GM23338 (cell line): Measurements from ENCODE around the gene RBM33. TPM values are rescaled to one million over a fixed set of nuclear protein-coding genes. Genes with fewer than 3 reads are reported as not detected.
A peak's percentile ranks its signal among the peaks of the same experiment; 100 is the strongest.

ENCODE experiments used
- ATAC-seq: fragments of 200-7000 bp; cut with Tn5 transposase; 3 replicates; pipeline ENCODE4 v1.9.1; 2020
- DNase-seq: peaks from one replicate; pipeline ENCODE4 v3.0.0-alpha.2; 2015; ENCODE audit warnings: low spot score
- H2AFZ ChIP-seq: fragments of 200-600 bp; sonication (generic); 2 replicates; pipeline ENCODE4 v1.8.0; 2016; ENCODE audit warnings: antibody characterized with exemption, mild to moderate bottlenecking, moderate library complexity
- H3F3A ChIP-seq: fragments of 200-600 bp; sonication (generic); replicated peaks from 2 replicates; pipeline ENCODE4 v1.8.0; 2017; ENCODE audit warnings: antibody characterized with exemption, mixed run types, low read depth
- H3K27ac ChIP-seq: fragments of 200-600 bp; sonication (generic); 2 replicates; pipeline ENCODE4 v1.6.1; 2016; ENCODE audit warnings: low read depth
- H3K27me3 ChIP-seq: fragments of 200-600 bp; sonication (generic); 2 replicates; pipeline ENCODE4 v1.8.0; 2016; ENCODE audit warnings: mild to moderate bottlenecking, mixed run types, moderate library complexity; ENCODE audit not compliant: insufficient read depth
- H3K36me3 ChIP-seq: fragments of 200-600 bp; sonication (generic); 2 replicates; pipeline ENCODE4 v1.8.0; 2016; ENCODE audit warnings: mild to moderate bottlenecking; ENCODE audit not compliant: insufficient read depth
- H3K4me1 ChIP-seq: fragments of 200-600 bp; sonication (generic); 2 replicates; pipeline ENCODE4 v1.8.0; 2016; ENCODE audit warnings: mild to moderate bottlenecking, moderate library complexity; ENCODE audit not compliant: insufficient read depth
- H3K4me2 ChIP-seq: fragments of 200-600 bp; sonication (generic); 2 replicates; pipeline ENCODE4 v1.7.1; 2017; ENCODE audit warnings: mixed run types
- H3K4me3 ChIP-seq: fragments of 200-600 bp; sonication (generic); 2 replicates; pipeline ENCODE4 v1.6.1; 2016; ENCODE audit warnings: mixed run types
- H3K79me2 ChIP-seq: fragments of 200-600 bp; sonication (generic); replicated peaks from 2 replicates; pipeline ENCODE4 v1.8.0; 2017; ENCODE audit warnings: mild to moderate bottlenecking; ENCODE audit not compliant: insufficient read depth
- H3K9me2 ChIP-seq: fragments of 200-600 bp; sonication (generic); 2 replicates; pipeline ENCODE4 v1.8.0; 2017; ENCODE audit not compliant: insufficient read depth
- H4K20me1 ChIP-seq: fragments of 200-600 bp; sonication (generic); replicated peaks from 2 replicates; pipeline ENCODE4 v1.8.0; 2017; ENCODE audit warnings: mild to moderate bottlenecking; ENCODE audit not compliant: insufficient read depth
- H3K27ac Mint-ChIP-seq: 2 replicates; pipeline ENCODE4 v1.8.0; 2020; ENCODE audit warnings: inconsistent platforms, mild to moderate bottlenecking, moderate library complexity, mixed read lengths
- H3K27me3 Mint-ChIP-seq: 3 replicates; pipeline ENCODE4 v1.8.0; 2022; ENCODE audit warnings: low read depth, mild to moderate bottlenecking, moderate library complexity, mixed read lengths, inconsistent platforms; ENCODE audit not compliant: insufficient read depth, poor library complexity
- H3K36me3 Mint-ChIP-seq: 3 replicates; pipeline ENCODE4 v1.8.0; 2021; ENCODE audit warnings: low read depth, mild to moderate bottlenecking, inconsistent platforms, moderate library complexity, mixed read lengths
- H3K4me1 Mint-ChIP-seq: 3 replicates; pipeline ENCODE4 v1.8.0; 2020; ENCODE audit warnings: mild to moderate bottlenecking, inconsistent platforms, mixed read lengths
- H3K4me3 Mint-ChIP-seq: 3 replicates; pipeline ENCODE4 v1.8.0; 2021; ENCODE audit warnings: moderate library complexity, mild to moderate bottlenecking, inconsistent platforms, mixed read lengths
- H3K9me3 Mint-ChIP-seq: 3 replicates; pipeline ENCODE4 v1.8.0; 2020; ENCODE audit warnings: moderate library complexity, mild to moderate bottlenecking, inconsistent platforms, mixed read lengths
- EZH2 ChIP-seq: fragments of 200-600 bp; sonication (generic); IDR thresholded peaks from one replicate; pipeline ENCODE4 v1.8.0; 2017; ENCODE audit warnings: antibody characterized with exemption, mild to moderate bottlenecking, low read depth; ENCODE audit not compliant: unreplicated experiment
- EZH2phosphoT487 ChIP-seq: fragments of 200-600 bp; sonication (generic); IDR thresholded peaks from one replicate; pipeline ENCODE4 v1.8.1; 2018; ENCODE audit warnings: antibody characterized with exemption; ENCODE audit not compliant: unreplicated experiment
- NANOG ChIP-seq: IDR thresholded peaks from 2 replicates; pipeline ENCODE4 v1.6.1; 2016; ENCODE audit warnings: antibody characterized with exemption, borderline replicate concordance
- STAT1 ChIP-seq: IDR thresholded peaks from one replicate; pipeline ENCODE4 v1.6.1; 2016; ENCODE audit warnings: antibody characterized with exemption; ENCODE audit not compliant: unreplicated experiment
- ZNF114 ChIP-seq: fragments of 250-450 bp; sonication (Bioruptor Pico); IDR thresholded peaks from 2 replicates; pipeline ENCODE4 v1.5.0; 2020; ENCODE audit warnings: mild to moderate bottlenecking, moderate library complexity
- polyA plus RNA-seq: library from polyadenylated mRNA; unstranded; fragments of >200 nt; fragmentation: Nextera tagmentation; extraction: Ambion mirVana; gene quantifications from 2 replicates; pipeline ENCODE4 v1.2.1, GENCODE V29; 2016
- total RNA-seq: library from RNA; depleted of rRNA; stranded (reverse); fragments of >200 nt; shearing (Covaris generic); gene quantifications from 2 replicates; pipeline ENCODE4 v1.2.3, GENCODE V29; 2014
- TF ChIP-seq, protein P1 (sequence below): fragments of 250-450 bp; sonication (Bioruptor Pico); IDR thresholded peaks from 2 replicates; pipeline ENCODE4 v1.5.0; 2020; ENCODE audit warnings: mild to moderate bottlenecking, moderate library complexity
- TF ChIP-seq, protein P2 (sequence below), 2 experiments: fragments of 200-600 bp in 1 of 2; sonication (generic) in 1 of 2; conservative IDR thresholded peaks; 2 replicates each; pipeline versions ENCODE4 v1.5.1 to v1.6.1; 2016 to 2017; ENCODE audit warnings: antibody characterized with exemption in 2 of 2, low read depth in 2 of 2, mild to moderate bottlenecking in 2 of 2, moderate library complexity in 1 of 2
- TF ChIP-seq, protein P3 (sequence below): IDR thresholded peaks from one replicate; pipeline ENCODE4 v1.6.1; 2018; ENCODE audit warnings: antibody characterized with exemption; ENCODE audit not compliant: unreplicated experiment
- TF ChIP-seq, protein P4 (sequence below): IDR thresholded peaks from 2 replicates; pipeline ENCODE4 v1.6.1; 2016; ENCODE audit warnings: antibody characterized with exemption

Gene RBM33
- total and polyA plus RNA-seq, 2 experiments from 2014 or later = 47.7 to 94.7 TPM

DNA sequence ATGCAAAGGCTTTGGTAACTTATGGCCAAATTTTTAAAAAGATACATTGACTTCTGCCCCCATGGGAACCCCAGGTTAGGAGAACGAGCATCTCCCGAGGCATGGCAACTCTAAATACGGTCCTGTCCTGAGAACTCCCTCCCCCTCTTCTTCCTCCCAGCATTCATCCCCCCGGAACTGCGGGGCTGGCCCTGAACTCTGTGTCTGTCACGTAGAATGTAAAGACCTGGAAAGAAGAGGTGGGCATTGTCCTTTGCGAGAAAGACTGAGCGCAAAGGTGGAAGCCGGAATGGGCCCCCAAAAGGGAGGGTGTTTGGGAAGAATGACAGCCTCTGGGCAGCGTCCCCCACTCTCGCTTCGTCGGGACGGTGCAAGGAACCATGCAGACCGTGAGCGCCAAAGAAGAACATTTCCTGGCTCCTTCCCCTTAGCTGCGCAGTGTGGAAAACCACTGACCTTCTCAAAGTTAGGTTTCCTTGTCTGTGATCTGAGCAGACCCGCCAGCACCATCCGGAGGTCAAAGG lies 146.8 kb downstream of the RBM33 start:
- Histone ChIP-seq H3K27ac (no peak overlapping the region), H3K36me3 (no peaks in the 10 kb centered on the region), H3K79me2 (no peaks in the 10 kb centered on the region), H4K20me1 (no peaks in the 10 kb centered on the region), H2AFZ (no peak overlapping the region), H3K27me3 (peaks cover 24% of the 10 kb centered on the region), H3K4me1 (no peaks in the 10 kb centered on the region), H3K4me2 (no peak overlapping the region), H3F3A (no peaks in the 10 kb centered on the region), H3K9me2 (no peaks in the 10 kb centered on the region), H3K4me3 (no peak overlapping the region)
- no peaks in the 10 kb centered on the region for H3K36me3 Mint-ChIP-seq
- ATAC-seq (no peak), DNase-seq (no peak)
- no peak overlapping the region for H3K27ac Mint-ChIP-seq
- TF ChIP-seq, protein P1, sequence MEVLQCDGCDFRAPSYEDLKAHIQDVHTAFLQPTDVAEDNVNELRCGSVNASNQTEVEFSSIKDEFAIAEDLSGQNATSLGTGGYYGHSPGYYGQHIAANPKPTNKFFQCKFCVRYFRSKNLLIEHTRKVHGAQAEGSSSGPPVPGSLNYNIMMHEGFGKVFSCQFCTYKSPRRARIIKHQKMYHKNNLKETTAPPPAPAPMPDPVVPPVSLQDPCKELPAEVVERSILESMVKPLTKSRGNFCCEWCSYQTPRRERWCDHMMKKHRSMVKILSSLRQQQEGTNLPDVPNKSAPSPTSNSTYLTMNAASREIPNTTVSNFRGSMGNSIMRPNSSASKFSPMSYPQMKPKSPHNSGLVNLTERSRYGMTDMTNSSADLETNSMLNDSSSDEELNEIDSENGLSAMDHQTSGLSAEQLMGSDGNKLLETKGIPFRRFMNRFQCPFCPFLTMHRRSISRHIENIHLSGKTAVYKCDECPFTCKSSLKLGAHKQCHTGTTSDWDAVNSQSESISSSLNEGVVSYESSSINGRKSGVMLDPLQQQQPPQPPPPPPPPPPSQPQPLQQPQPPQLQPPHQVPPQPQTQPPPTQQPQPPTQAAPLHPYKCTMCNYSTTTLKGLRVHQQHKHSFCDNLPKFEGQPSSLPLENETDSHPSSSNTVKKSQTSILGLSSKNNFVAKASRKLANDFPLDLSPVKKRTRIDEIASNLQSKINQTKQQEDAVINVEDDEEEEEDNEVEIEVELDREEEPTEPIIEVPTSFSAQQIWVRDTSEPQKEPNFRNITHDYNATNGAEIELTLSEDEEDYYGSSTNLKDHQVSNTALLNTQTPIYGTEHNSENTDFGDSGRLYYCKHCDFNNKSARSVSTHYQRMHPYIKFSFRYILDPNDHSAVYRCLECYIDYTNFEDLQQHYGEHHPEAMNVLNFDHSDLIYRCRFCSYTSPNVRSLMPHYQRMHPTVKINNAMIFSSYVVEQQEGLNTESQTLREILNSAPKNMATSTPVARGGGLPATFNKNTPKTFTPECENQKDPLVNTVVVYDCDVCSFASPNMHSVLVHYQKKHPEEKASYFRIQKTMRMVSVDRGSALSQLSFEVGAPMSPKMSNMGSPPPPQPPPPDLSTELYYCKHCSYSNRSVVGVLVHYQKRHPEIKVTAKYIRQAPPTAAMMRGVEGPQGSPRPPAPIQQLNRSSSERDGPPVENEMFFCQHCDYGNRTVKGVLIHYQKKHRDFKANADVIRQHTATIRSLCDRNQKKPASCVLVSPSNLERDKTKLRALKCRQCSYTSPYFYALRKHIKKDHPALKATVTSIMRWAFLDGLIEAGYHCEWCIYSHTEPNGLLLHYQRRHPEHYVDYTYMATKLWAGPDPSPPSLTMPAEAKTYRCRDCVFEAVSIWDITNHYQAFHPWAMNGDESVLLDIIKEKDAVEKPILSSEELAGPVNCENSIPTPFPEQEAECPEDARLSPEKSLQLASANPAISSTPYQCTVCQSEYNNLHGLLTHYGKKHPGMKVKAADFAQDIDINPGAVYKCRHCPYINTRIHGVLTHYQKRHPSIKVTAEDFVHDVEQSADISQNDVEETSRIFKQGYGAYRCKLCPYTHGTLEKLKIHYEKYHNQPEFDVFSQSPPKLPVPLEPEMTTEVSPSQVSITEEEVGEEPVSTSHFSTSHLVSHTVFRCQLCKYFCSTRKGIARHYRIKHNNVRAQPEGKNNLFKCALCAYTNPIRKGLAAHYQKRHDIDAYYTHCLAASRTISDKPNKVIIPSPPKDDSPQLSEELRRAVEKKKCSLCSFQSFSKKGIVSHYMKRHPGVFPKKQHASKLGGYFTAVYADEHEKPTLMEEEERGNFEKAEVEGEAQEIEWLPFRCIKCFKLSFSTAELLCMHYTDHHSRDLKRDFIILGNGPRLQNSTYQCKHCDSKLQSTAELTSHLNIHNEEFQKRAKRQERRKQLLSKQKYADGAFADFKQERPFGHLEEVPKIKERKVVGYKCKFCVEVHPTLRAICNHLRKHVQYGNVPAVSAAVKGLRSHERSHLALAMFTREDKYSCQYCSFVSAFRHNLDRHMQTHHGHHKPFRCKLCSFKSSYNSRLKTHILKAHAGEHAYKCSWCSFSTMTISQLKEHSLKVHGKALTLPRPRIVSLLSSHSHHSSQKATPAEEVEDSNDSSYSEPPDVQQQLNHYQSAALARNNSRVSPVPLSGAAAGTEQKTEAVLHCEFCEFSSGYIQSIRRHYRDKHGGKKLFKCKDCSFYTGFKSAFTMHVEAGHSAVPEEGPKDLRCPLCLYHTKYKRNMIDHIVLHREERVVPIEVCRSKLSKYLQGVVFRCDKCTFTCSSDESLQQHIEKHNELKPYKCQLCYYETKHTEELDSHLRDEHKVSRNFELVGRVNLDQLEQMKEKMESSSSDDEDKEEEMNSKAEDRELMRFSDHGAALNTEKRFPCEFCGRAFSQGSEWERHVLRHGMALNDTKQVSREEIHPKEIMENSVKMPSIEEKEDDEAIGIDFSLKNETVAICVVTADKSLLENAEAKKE (CRISPR knock-in tag) = no peak
- TF ChIP-seq, protein P2, sequence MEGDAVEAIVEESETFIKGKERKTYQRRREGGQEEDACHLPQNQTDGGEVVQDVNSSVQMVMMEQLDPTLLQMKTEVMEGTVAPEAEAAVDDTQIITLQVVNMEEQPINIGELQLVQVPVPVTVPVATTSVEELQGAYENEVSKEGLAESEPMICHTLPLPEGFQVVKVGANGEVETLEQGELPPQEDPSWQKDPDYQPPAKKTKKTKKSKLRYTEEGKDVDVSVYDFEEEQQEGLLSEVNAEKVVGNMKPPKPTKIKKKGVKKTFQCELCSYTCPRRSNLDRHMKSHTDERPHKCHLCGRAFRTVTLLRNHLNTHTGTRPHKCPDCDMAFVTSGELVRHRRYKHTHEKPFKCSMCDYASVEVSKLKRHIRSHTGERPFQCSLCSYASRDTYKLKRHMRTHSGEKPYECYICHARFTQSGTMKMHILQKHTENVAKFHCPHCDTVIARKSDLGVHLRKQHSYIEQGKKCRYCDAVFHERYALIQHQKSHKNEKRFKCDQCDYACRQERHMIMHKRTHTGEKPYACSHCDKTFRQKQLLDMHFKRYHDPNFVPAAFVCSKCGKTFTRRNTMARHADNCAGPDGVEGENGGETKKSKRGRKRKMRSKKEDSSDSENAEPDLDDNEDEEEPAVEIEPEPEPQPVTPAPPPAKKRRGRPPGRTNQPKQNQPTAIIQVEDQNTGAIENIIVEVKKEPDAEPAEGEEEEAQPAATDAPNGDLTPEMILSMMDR (conservative IDR thresholded peaks at IDR 0.05; ENCODE audit: low read depth in 2 of 2) = peak in 1 of 2 experiments; percentile 40; a peak in 2 of 4 replicates
- H3K4me1 Mint-ChIP-seq = peaks cover 2% of the 10 kb centered on the region; the same call in 1 of the 3 replicates
- peaks cover 22% of the 10 kb centered on the region for H3K27me3 Mint-ChIP-seq
- no peak overlapping the region for H3K4me3 Mint-ChIP-seq
- peaks cover 8% of the 10 kb centered on the region; the same call in 2 of the 3 replicates for H3K9me3 Mint-ChIP-seq

DNA sequence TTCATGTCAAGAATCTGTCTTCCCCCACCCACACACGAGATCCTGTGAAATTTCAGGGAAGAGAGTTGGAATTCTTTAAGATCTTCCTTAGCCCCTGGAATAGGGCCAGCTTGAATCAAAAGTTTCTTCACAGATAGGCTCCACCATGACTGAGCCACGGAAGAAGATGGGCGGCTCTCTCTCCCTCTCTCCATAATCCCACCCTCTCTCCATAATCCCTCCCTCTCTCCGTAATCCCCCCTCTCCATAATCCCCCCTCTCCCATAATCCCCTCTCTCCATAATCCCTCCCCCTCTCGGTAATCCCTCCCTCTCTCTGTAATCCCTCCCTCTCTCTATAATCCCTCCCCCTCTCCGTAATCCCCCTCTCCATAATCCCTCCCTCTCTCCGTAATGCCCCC lies 147.4 kb downstream of the RBM33 start:
- no peaks in the 10 kb centered on the region for H3K9me2 ChIP-seq
- H3K4me2 ChIP-seq = no peak overlapping the region
- H3K4me3 Mint-ChIP-seq = no peak overlapping the region
- H3K4me1 Mint-ChIP-seq = peaks cover 2% of the 10 kb centered on the region; the same call in 1 of the 3 replicates
- no peaks in the 10 kb centered on the region for H3K36me3 Mint-ChIP-seq
- H3K9me3 Mint-ChIP-seq = peaks cover 8% of the 10 kb centered on the region; the same call in 2 of the 3 replicates
- no peak overlapping the region for H3K27ac ChIP-seq
- no peak overlapping the region for H3K4me3 ChIP-seq
- DNase-seq (no peak), ATAC-seq (no peak)
- H3F3A ChIP-seq = no peaks in the 10 kb centered on the region
- H3K36me3 ChIP-seq = no peaks in the 10 kb centered on the region
- no peaks in the 10 kb centered on the region for H4K20me1 ChIP-seq
- peaks cover 20% of the 10 kb centered on the region for H3K27me3 Mint-ChIP-seq
- H3K27me3 ChIP-seq = peaks cover 24% of the 10 kb centered on the region
- H3K27ac Mint-ChIP-seq = no peak overlapping the region
- no peaks in the 10 kb centered on the region for H3K79me2 ChIP-seq
- no peak overlapping the region for H2AFZ ChIP-seq
- no peaks in the 10 kb centered on the region for H3K4me1 ChIP-seq
- TF ChIP-seq, protein P3, sequence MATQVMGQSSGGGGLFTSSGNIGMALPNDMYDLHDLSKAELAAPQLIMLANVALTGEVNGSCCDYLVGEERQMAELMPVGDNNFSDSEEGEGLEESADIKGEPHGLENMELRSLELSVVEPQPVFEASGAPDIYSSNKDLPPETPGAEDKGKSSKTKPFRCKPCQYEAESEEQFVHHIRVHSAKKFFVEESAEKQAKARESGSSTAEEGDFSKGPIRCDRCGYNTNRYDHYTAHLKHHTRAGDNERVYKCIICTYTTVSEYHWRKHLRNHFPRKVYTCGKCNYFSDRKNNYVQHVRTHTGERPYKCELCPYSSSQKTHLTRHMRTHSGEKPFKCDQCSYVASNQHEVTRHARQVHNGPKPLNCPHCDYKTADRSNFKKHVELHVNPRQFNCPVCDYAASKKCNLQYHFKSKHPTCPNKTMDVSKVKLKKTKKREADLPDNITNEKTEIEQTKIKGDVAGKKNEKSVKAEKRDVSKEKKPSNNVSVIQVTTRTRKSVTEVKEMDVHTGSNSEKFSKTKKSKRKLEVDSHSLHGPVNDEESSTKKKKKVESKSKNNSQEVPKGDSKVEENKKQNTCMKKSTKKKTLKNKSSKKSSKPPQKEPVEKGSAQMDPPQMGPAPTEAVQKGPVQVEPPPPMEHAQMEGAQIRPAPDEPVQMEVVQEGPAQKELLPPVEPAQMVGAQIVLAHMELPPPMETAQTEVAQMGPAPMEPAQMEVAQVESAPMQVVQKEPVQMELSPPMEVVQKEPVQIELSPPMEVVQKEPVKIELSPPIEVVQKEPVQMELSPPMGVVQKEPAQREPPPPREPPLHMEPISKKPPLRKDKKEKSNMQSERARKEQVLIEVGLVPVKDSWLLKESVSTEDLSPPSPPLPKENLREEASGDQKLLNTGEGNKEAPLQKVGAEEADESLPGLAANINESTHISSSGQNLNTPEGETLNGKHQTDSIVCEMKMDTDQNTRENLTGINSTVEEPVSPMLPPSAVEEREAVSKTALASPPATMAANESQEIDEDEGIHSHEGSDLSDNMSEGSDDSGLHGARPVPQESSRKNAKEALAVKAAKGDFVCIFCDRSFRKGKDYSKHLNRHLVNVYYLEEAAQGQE = no peak
- no peak for TF ChIP-seq ZNF114 (CRISPR knock-in tag)
- TF ChIP-seq EZH2 = no peak
- no peak for TF ChIP-seq STAT1
- no peak for TF ChIP-seq NANOG
- no peak for TF ChIP-seq EZH2phosphoT487
- TF ChIP-seq, protein P4, sequence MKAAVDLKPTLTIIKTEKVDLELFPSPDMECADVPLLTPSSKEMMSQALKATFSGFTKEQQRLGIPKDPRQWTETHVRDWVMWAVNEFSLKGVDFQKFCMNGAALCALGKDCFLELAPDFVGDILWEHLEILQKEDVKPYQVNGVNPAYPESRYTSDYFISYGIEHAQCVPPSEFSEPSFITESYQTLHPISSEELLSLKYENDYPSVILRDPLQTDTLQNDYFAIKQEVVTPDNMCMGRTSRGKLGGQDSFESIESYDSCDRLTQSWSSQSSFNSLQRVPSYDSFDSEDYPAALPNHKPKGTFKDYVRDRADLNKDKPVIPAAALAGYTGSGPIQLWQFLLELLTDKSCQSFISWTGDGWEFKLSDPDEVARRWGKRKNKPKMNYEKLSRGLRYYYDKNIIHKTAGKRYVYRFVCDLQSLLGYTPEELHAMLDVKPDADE = no peak
